Measurements from ENCODE around the gene MYBPC3.

MYBPC3 gene

GRCh38 chr11:47314992-47315391 is 37.5 kb downstream of the MYBPC3 start:
- no peak for DNase-seq

GRCh38 chr11:47308050-47308823 is 44.3 kb downstream of the MYBPC3 start:
- no peak for DNase-seq

GRCh38 chr11:47306484-47306844 is 46.0 kb downstream of the MYBPC3 start:
- DNase-seq: no peak

- DNase-seq: peak; percentile 63
Observed at GRCh38 chr11:47305734-47306483, 46.6 kb downstream of the MYBPC3 start.

GRCh38 chr11:47302853-47303252 is 49.6 kb downstream of the MYBPC3 start:
- no peak for DNase-seq

- no peak for DNase-seq
Observed at GRCh38 chr11:47299078-47299477, 53.4 kb downstream of the MYBPC3 start.

- no peak for DNase-seq
Observed at GRCh38 chr11:47296045-47296444, 56.5 kb downstream of the MYBPC3 start.

- DNase-seq: no peak
Observed at GRCh38 chr11:47295385-47295784, 57.1 kb downstream of the MYBPC3 start.

GRCh38 chr11:47289856-47290255 is 62.6 kb downstream of the MYBPC3 start:
- DNase-seq: no peak

- DNase-seq: no peak
Observed at GRCh38 chr11:47288066-47288465, 64.4 kb downstream of the MYBPC3 start.

GRCh38 chr11:47285969-47286770 is 66.3 kb downstream of the MYBPC3 start:
- no peak for DNase-seq

GRCh38 chr11:47284151-47284550 is 68.4 kb downstream of the MYBPC3 start:
- no peak for DNase-seq

GRCh38 chr11:47282462-47282861 is 70.0 kb downstream of the MYBPC3 start:
- no peak for DNase-seq
